GM23248 (cell line): Measurements from ENCODE around the gene CDKAL1.

Experiments used
- EZH2 ChIP-seq: fragments of 200-600 bp; sonication (generic); IDR thresholded peaks from 2 replicates; pipeline ENCODE4 v1.6.1; 2018; ENCODE audit warnings: antibody characterized with exemption, mild to moderate bottlenecking; ENCODE audit not compliant: insufficient read depth, poor library complexity, severe bottlenecking
- EZH2phosphoT487 ChIP-seq: fragments of 200-600 bp; sonication (generic); IDR thresholded peaks from 2 replicates; pipeline ENCODE4 v1.6.1; 2018; ENCODE audit warnings: antibody characterized with exemption, moderate library complexity, mild to moderate bottlenecking, low read depth; ENCODE audit not compliant: insufficient read depth

GRCh38 chr6:20673458-20673857, 139.2 kb downstream of the CDKAL1 start:
- TF ChIP-seq EZH2phosphoT487 (no peak), EZH2 (no peak)
